Subcutaneous adipose tissue (tissue), 4 donors: ENCODE results near the gene LSAMP. TPM values are rescaled to one million over a fixed set of nuclear protein-coding genes. Genes with fewer than 3 reads are reported as not detected.

Experiments used
- CTCF ChIP-seq: fragments of 450-650 bp; IDR thresholded peaks from one replicate; pipeline ENCODE4 v1.5.1; 2016; ENCODE audit warnings: low read depth, mild to moderate bottlenecking, control low read depth, antibody characterized with exemption, moderate library complexity
- total RNA-seq, 4 donors: library from RNA; depleted of rRNA; stranded (reverse); fragments of >200 nt; gene quantifications; one replicate each; pipeline ENCODE4 v1.1.0, GENCODE V29; 2016

Gene LSAMP
- total RNA-seq, 4 donors from 2014 or later: 0.38 to 1.7 (median 0.71) TPM

DNA sequence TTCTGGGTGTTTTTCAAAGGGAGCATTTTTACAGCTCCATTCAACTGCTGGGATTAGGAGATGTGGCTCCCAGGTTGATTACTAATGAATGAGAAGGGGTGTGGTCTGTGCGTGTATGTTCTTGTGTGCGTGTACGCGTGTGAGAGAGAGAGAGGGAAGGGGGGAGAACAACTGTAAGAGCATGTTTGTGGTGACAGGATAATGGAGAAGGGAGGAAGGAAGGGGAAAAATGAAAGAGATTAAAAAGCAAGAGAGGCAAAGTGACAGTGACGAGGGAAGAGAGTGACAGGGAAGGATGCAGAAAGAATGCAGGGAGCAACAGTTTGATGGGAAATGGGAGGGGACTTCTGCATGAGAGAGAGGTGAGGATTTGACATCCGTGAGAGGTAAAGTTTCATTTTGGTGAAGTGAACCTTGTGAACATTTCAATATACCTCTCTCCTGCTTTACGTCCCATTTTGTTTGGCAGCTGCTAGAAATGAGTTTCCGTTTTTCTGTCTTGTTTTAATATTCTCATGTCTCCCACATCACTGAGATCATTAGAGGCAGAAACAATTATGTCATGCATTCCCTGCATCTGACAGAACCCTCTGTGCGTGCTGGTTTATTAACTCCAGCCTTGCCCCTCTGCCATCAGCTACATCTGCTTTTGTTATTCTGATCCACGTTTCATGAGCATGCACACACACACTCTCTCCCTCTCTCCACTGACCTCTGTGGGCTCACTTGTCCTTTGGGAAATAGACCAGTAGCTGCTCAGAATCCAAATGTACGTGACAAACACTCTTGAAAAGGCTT is 660.3 kb downstream of the LSAMP start:
- TF ChIP-seq CTCF: no peak

GRCh38 chr3:115783938-115784738 is 661.1 kb downstream of the LSAMP start:
- TF ChIP-seq CTCF: no peak

DNA sequence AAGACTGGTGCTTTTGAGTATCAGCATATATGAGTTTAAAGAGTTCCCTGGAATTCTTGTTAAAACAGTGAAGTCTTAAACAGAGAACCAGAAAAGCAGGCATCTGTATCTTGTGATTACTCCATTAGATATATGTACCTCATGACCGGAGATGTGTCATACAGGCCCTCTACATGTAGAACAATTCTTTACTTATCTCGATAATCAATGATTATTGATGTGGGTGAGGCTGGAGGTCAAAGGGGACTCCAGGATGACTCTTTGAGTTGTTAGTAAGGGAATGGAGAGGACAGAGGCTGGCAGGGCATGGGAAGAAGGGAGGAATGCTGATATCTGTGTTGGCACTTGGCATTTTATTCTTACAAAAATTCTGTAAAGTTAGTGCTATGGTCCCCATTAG is 666.3 kb downstream of the LSAMP start:
- TF ChIP-seq CTCF: no peak

GRCh38 chr3:115772951-115773350 is 672.3 kb downstream of the LSAMP start:
- no peak for TF ChIP-seq CTCF

GRCh38 chr3:115768661-115769060 is 676.6 kb downstream of the LSAMP start:
- TF ChIP-seq CTCF: no peak

GRCh38 chr3:115766587-115767482 is 678.5 kb downstream of the LSAMP start:
- no peak for TF ChIP-seq CTCF
